HG03135 (cell line): Measurements from ENCODE around the gene NOB1.

Experiments used
- ATAC-seq: cut with Tn5 transposase; IDR thresholded peaks from one replicate; pipeline ENCODE4 v1.9.1; 2021; ENCODE audit warnings: mild to moderate bottlenecking, moderate library complexity; ENCODE audit not compliant: unreplicated experiment

NOB1 gene

DNA sequence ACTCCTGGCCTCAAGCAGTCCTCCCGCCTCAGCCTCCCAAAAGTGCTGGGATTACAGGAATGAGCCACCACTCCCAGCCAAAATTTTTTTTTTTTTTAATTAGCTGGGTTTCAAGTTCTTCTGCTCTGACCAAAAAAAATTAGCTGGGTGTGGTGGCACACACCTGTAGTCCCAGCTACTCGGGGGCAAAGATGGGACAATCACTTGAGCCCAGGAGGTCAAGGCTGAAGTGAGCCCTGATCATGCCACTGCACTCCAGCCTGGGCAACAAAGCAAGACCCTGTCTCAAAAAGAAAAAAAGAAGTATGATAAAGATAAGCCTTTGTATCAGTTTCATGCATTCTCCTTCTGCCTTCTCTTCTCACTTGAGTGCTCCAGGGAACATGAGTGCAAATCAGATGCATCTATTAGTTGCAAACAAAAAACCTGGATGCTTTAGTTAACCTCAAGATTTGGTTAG, 30.3 kb downstream of the NOB1 start:
- no peak for ATAC-seq

DNA sequence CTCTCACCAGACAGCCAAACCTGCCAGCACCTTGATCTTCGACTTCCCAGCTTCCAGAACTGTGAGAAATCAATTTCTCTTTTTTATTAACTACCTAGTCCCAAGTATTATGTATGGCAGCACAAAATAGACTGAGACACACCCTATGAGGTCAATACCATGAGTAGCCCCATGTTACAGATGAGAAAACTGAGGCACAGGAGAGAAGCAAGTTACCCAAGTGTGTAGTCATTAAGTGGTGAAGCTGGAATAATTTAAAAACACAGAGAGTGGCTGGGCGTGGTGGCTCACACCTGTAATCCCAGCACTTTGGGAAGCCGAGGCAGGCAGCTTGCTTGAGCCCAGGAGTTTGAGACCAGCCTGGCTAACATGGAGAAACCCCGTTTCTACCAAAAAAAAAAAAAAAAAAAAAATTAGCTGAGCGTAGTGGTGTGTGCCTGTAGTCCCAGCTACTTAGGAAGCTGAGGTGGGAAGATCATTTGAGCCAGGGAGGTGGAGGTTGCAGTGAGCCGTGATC, 33.2 kb downstream of the NOB1 start:
- no peak for ATAC-seq

DNA sequence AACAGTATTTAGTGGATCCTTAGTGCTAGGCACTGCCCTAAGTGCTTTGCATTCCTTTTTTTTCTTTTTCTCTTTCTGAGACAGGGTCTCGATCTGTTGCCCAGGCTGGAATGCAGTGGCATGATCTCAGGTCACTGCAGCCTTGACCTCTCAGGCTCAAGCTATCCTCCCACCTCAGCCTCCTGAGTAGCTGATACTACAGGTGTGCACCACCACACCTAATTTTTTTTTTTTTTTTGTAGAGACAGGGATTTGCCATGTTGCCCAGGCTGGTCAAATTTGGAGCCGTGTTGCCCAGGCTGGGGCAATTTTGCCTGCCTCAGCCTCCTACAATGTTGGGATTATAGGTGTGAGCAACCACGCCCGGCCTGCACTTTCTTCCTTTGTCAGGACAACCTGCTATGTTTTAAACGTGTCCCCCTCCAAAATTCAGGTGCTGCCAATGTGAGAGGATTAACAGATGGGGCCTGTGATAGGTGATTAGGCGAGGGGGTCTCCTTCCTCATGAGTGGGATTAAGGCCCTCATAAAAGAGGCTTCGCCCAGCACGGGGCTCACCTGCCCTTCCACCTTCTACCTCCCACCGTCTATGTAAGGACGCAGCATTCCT, 33.8 kb downstream of the NOB1 start:
- no peak for ATAC-seq

DNA sequence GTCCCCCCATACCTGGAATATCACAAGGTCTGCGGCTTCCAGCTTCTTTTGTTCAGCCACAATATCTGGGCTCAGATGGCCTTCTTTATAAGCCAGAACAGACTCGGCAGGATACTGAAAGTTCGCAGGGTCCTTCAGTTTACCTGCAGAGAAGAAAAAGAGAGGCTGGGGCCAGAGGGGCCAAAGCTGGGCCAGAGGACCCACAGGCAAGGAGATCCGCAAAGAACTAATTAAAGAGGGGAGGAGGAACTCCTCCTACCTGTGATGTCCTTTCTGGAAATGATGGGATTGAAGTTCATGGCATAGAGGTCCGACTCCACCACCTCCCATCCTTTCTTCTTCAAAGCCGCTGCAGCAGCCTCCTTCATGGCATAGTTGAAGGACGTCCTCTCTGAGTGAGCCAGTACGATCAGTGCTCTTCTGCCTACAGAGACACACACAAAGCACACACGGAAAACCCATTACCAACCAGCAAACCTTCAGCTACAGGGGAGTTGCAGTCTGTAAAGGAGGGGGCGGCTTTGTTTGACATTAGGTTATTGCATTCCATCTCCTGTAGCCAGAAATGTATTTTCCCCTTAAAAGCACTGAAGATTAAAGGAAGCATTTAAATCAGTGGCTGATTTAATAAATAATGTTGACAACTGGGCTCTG, 36.5 kb downstream of the NOB1 start:
- ATAC-seq, result no peak

DNA sequence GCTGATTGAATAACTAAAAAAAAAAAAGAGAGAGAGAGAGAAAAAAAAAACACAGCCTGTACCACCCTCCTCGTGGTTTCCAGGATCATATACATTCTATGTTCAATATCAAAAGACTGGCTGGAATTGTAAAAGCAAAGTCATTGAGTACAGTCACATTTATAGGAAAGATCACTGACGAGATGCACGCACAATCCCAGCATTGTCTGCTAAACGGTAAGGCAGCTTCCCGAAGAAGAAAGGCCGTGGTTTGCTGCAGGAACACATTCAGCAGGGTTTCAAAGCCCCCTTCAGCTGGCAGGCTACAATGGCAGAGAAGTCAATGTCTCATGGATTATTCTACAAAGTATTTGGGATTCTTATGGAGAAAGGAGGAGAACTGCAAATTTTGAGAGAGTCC, 37.7 kb downstream of the NOB1 start:
- ATAC-seq, result no peak

DNA sequence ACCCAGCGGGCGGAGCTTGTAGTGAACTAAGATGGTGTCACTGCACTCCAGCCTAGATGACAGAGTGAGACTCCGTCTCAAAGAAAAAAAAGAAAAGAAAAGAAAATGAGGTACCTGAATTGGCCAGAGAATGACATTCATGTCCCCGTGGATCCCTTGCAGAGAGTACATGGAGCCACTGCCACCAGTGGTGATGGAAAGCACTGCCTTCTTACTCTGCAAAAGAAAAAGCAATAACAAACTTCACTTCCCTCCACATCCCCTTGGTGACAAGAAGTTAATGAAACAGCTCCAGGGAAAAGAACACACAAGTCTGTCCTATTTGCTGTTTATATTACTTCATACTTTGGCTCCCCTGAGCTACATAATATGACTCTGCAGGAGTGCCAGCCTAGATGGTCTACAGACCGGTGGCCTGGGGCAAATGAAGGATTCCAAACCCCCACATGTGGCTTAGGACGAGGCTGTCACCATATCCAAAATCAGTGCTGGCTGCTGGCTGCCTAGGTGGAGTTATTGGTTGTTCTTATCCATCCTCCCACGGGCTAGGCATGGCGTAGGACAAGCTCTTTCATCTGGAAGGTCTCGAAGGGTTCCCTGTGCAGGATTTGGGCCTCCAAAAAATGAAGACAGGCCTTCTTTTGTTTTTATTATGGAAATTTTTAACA, 41.7 kb downstream of the NOB1 start:
- no peak for ATAC-seq

DNA sequence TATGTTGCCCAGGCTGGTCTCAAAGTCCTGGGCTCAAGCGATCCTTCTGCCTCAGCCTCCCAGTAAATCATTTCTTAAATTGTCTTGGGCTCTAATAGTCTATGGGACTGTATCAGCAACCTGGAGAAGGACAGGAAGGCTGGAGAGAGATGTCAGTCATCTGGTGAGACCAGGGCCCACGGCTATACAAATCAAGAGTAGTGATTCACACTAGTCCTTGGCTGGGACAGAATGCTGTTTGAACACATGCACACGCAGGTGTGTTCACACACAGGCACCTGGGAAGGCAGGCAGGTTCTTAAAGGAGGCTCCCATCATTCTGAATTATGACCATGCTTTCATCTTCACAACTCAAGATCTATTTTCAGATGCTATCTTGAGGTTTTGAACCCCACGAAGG, 42.4 kb downstream of the NOB1 start:
- ATAC-seq, result no peak

DNA sequence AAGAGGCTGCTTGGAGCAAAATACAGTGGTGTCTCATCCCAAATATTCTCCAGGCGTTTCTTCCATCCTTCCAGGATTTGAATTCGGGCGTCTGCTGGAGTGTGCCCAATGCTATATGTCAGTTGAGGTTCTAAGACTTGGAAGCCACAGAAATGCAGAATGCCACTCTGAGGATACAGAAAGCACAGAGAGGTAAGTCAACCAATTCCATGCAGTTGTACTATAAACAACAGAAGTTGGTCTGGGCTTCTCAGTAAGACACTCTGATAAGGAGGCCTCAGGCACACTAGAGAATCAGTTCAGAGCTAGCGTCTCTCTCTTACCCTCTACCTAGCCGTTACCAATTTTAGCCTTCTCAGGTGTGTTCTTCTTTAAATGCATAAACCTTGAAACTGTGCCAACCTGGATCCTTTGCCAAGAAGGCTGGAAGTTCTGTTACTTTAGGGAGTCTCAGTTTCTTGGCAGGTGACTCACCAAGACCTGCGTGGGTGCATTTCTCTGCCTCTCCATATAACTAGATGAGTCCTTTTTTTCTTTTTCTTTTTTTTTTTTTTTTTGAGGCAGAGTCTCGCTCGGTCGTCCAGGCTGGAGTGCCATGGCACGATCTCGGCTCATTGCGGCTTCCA, 43.5 kb downstream of the NOB1 start:
- no peak for ATAC-seq

DNA sequence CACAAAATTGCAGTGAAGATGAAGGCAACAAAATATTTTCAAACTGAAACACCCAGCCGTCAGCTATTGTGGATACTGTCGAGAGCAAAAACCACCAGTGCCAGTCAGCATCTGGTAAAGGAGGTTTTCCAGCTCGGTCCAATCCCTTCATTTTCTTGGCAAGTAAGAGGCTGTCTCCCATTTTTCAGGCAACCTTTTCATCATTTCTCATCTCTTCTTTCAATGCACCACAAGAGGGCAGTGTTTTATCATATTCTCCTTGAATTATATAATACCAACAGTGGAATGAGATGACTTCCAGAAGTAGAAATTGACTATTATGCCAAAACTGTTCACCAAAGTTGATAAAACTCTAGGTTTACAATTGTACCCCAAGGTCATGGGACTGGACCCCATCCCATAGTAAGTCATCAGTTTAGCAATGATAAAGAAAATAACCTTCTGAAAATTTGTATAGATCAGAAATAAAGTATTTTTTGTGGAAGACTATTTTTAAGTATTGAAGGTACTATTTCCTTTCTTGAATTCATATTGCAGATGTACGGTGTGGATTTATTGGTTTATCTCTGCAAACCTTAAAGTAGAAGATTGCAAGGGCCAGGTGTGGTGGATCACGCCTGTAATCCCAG, 45.2 kb downstream of the NOB1 start:
- ATAC-seq, result no peak

DNA sequence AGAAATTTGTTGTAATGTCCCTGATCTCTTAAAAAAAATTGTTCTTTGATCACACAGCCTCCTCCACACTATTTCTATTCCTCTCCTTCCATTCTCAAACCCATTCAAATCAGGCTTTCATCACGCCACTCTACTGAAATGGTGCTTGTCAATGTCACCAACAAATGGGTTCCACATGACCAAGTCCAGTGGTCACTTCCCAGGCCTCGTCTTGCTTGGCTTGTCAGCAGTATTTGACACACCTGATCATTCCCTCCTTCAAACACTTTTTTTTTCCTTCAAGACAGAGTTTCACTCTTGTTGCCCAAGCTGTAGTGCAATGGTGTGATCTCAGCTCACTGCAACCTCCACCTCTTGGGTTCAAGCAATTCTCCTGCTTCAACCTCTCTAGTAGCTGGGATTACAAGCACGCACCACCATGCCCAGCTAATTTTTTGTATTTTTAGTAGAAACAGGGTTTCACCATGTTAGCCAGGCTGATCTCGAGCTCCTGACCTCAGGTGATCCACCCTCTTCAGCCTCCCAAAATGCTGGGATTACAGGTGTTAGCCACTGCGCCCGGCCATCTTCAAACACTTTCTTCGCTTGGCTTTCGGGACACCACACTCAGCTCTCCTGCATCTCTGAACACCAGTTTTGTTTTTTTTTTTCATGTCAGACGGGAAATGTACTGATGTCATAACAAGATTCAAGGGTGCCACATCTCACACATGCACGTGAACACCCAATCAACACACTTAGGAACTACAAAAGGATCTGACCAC, 46.6 kb downstream of the NOB1 start:
- no peak for ATAC-seq

DNA sequence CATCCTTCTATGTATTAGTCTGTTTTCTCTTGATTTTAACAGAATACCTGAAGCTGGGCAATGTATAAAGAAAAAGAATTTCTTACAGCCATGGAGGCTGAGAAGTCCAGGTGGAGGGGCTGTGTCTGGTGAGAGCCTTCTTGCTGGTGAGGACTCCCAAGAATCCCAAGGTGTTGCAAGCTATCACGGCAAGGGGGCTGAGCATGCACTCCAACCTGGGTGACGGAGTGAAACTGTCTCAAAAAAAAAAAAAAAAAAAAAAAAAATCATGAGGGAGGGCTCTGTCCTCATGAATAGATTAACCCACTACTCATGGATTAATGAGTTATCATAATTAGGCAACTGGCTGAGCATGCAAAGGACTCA, 47.8 kb downstream of the NOB1 start:
- no peak for ATAC-seq

DNA sequence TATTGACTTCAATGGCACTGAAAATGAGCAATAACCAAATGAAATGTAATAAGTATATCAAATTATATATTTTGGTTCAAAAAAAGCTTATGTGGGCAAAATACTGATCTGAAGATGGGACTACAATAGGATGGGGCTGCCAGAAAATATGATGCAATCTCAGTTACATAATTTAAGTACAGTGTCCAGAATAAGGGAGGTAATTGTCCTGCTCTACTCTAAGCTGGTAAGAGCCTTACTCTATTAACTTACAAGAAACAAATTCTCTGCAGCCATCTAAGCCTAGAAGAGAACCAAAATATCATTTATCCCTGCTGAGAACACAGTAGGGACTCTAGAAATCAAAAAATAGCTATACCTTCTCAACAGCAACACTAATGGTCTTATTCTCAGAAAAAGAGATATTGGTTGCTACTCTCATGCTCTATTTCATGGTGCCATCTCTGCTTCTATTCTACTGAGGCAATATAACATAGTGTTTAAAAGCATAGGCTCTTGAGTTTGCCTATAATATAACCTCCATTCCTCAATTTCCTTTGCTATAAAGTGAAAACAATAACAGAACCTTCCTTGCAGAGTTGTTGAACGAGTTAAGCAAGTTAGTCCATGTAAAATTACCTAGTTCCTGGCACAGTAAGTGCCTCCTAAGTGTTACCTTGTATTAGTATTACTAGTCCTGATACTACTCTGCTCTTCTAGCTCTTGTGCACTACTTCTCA, 48.3 kb downstream of the NOB1 start:
- no peak for ATAC-seq

DNA sequence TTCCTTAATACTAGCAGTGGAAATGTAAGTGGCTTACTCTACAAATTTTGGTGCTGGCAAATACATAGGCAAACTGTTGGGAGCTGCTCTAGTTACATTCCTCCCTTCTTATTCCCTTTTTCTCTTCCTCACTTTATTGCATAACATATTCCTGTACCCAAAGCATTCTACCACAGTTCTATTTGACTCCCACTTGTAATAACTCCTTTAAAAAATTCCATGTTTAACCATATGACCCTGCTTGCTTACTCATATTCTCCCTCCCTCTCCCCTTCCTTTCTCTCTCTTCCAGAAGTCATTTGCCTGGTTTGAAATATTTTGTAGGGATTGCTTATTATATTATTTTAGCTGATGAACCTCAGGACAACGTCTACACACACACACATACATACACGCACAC, 51.1 kb downstream of the NOB1 start:
- ATAC-seq, result no peak

DNA sequence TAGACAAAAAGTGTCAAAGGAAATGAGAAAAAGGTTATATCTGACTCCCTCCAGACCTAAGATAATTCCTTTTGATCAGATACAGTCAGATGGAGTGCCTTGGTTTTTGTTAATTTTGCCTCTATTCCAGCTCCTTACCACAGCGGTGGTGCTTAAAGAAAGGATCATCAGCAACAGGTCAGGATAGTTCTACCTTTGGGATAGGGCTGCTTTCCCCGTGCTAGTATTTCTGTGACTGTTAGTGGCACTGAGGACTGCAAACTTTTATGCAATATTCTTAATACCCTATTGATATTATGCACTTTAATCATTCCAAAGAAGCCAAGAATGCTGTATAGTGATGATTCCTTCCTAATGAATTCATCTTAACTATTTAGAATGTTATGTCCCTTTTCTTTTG, 52.9 kb downstream of the NOB1 start:
- no peak for ATAC-seq

DNA sequence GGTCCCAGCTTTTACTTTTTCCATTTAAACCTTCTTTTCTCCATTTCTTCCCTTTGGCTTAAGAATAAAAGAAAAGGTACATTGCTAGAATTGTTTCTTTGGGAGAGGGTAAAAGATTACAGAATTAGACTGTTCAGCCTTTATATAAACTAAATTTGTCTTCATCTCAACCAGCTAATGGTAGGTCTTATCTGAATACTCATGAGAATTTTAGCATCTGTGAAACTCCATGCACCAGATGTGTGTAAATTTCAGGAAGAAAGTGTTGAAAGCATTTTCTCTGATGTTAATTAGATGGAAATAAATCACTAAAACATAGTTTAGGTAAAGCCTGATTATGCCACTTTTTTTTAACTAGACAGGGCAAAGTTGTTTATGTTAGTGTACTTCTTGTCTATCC, 53.3 kb downstream of the NOB1 start:
- no peak for ATAC-seq

DNA sequence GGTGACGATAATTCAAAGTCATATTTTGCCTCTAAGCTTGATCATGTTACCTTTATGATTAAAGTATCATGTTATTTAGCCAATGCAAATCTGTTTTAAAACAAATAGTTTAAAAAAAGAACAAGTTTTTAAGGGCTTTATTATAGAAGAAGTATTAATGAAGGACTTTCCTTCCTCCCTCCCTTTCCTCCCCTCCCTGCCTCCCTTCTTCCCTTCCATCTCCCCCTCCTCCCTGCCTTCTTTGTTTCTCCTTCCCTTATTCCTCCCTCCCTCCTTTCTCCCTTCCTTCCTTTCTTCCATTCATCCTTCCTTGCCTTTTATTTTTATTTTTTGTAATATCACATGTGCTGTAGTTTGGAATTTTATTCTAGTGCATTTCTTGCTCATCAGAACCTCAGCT, 54.8 kb downstream of the NOB1 start:
- no peak for ATAC-seq

DNA sequence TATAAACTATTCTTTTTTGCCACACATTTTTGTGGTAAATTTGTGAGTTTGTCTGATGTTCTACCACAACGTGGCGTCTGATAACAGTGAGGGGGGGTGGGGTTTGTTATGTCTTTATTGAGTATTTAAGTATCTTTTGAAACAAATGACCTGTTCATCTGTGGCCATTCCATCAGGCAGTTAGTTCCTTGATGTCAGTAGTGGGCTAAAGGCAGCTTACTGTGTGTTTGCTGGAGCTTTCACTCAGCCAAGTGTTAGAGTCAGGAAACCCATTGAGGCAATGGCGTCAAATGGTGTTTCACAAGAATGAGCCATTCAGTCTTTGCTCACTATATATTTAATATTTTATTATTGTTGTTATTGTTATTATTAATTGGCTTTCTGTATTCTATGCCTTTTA, 56.3 kb downstream of the NOB1 start:
- ATAC-seq, result no peak

DNA sequence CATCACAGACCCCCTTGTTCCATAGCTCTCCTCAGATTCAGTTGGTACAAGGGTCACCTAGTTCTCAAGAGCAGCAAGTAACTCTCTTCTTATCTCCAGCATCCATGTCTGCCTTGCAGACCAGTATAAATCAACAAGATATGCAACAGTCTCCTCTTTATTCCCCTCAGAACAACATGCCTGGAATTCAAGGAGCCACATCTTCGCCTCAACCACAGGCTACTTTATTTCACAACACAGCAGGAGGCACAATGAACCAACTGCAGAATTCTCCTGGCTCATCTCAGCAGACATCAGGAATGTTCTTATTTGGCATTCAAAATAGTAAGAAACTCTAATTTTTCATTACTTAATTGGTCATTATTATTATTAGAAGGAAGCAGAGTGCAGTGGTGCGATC, 60.8 kb downstream of the NOB1 start:
- no peak for ATAC-seq

DNA sequence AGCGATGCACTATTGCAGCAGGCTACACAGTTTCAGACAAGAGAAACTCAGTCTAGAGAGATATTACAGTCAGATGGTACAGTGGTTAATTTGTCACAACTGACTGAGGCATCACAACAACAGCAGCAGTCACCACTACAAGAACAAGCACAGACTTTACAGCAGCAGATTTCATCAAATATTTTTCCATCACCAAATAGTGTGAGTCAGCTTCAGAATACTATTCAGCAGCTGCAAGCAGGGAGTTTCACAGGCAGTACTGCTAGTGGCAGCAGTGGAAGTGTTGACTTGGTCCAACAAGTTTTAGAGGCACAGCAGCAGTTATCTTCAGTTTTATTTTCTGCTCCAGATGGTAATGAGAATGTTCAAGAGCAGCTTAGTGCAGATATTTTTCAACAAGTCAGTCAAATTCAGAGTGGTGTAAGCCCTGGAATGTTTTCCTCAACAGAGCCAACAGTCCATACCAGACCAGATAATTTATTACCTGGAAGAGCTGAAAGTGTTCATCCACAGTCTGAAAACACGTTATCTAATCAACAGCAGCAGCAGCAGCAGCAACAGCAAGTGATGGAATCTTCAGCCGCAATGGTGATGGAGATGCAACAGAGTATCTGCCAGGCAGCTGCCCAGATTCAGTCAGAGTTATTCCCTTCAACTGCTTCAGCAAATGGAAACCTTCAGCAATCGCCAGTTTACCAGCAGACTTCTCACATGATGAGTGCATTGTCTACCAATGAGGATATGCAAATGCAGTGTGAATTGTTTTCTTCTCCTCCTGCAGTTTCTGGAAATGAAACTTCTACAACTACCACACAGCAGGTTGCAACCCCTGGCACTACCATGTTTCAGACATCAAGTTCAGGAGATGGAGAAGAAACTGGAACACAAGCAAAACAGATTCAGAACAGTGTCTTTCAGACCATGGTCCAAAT, 62.5 kb downstream of the NOB1 start:
- no peak for ATAC-seq
